AG08395 (cell line): ENCODE data around the gene TMEM135.

Experiments
- DNase-seq: peaks from one replicate; pipeline ENCODE4 v3.0.0; 2012; ENCODE audit warnings: mixed read lengths, low spot score

TMEM135 gene

DNA sequence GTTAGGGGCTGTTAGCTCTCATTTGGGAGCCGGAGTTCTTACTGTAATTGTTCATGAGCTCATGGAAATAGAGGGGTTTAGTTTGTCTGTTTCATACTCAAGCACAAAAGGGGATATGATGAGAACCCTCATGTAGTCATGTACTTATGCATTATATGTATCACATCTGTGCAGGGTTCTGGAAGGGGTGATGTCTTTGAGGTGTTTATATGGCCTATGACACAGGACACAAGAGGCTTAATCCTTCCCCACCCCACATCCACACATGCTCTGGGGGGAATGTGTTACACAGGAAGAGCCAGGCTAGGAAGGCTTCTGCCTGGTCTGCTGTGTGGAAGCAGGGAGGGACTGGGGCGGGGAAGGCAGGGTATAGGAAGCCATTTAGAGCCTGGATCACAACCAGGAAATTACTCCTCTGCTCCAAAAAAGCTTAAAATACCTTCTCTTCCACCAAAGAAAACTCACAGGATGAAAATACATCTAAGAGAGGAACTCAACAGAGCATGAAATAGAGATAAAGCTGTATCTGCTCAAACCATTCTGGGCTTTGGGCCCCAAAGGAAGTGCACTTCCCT lies 316.1 kb downstream of the TMEM135 start:
- no peak for DNase-seq

GRCh38 chr11:87355596-87355995 lies 317.9 kb downstream of the TMEM135 start:
- no peak for DNase-seq

GRCh38 chr11:87356428-87356827 lies 318.7 kb downstream of the TMEM135 start:
- no peak for DNase-seq

DNA sequence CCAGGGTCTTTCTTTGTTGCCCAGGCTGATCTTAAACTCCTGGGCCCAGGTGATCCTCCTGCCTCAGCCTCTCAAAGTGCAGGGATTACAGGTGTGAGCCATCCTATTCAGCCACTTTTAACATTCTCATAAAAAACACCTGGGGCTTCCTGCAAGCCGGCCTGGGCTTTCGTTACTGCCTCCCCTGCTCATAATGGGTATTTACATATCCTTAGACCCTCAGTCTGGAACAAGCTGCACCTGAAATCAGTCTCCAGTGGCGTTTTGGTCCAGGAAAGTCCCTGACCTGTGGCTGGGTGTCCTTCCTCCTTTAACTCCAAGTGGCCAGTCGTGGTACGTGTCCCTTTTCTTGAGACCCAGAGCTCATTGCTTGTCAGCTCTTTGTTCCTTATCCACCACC lies 320.7 kb downstream of the TMEM135 start:
- no peak for DNase-seq

DNA sequence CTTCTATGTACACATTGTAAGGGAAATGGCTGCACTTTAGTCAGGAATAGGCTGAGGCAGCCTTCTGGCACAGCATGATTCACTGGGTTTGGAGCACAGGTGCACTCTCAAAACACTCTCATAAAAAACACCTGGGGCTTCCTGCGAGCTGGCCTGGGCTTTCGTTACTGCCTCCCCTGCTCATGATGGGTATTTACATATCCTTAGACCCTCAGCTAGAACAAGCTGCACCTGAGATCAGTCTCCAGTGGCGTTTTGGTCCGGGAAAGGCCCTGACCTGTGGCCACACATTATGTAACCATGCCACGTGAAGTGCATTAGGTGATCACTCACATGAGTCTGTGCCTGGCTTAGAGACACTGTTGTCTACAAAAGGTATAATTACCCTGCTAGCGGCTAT lies 321.7 kb downstream of the TMEM135 start:
- no peak for DNase-seq

- DNase-seq = no peak
These were observed 324.2 kb downstream of the TMEM135 start for GRCh38 chr11:87361891-87362290.

DNA sequence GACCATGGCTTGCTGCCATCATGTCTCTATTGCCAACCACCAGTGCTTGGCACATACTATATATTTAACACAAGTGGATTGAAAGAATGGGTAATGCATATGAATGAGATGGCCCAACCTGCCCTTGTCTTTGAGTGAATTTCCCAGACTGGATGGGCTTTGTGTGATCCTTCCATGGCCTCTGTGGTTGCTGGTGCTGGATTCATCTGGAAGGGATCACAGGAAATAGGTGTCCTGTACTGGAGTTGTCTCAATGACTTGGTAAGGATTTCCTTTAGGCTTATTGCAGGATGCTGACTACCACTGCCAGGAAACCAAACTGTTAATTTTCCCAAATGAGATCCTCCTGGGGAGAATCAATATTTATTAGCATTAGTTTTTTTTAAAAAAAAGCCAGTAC lies 328.6 kb downstream of the TMEM135 start:
- no peak for DNase-seq

GRCh38 chr11:87366763-87367405 lies 329.1 kb downstream of the TMEM135 start:
- no peak for DNase-seq

DNA sequence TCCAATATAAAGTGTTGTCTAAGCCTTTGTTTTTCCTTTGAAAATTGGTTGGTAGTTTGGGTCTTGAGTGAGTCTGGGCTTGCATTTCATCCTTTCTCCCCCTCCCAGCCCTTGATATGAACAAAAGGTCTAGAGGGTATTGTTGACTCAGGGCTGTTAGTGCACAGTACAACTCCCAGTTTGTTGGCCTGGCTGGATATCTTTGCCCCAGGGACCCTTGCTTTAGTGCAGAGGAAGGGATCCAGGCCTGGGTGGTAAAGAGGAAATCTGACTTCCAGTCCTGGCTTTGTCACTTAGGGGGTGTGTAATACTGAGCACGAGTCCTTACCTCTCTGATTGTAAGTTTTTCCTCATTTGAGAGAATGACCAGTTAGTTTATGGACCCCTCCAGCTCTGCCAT lies 330.4 kb downstream of the TMEM135 start:
- DNase-seq = no peak

DNA sequence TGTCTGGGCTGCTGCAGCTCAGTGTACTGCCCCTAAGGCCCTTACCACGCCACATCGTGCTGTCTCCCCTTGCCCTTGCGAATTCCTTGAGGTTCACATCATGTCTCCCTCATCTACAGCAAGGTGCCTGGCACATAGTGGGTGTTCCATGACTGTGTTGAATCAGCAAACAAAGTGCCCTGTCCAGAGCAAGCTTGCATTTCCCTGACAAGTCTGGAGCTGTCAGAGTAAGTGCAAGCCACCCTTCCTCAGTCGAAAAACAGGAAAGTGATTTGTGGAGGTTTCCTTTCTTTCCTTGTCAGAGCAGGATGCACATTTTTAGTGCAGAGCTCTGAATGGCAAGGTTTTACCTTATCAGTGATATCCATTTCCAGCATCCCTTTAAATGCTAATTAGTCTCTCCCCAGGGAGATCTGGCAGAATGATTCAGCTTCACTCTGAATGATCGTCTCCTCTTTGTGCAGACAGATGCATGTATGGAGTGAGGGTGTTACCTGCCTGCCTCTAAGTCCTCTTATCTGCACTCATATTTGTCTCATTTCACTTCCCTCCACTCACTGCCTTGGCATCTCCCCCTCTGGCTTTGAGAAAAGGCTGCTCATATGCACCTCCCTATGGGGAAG lies 331.2 kb downstream of the TMEM135 start:
- no peak for DNase-seq

GRCh38 chr11:87369888-87370287 lies 332.2 kb downstream of the TMEM135 start:
- DNase-seq = no peak

DNA sequence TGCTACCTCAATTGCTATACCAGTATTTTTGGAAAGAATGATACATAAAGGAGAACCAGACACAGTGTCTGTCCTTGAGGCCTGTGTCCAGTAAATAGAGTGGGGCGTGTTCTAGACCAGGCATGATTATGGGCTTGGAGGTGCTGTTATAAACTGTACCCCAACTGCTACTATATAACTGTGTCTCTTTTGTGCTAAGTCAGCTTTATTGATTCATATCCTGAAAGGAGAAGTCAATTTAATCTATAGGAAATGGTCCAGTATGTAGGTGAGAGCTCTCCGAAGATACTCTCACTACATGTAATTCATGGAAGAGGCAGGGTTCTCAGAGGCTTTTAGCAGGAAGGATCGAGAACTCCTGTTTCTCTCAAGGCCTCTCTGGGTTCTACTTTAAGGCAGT lies 334.3 kb downstream of the TMEM135 start:
- no peak for DNase-seq
